GM21360 (cell line): ENCODE measurements around the gene FOXB1.
A peak's percentile ranks its signal among the peaks of the same experiment; 100 is the strongest.

Experiments
- ATAC-seq: cut with Tn5 transposase; IDR thresholded peaks from one replicate; pipeline ENCODE4 v1.9.1; 2021; ENCODE audit warnings: mild to moderate bottlenecking, moderate library complexity; ENCODE audit not compliant: unreplicated experiment

Gene FOXB1

GRCh38 chr15:59998950-59999611 lies 5.0 kb upstream of the FOXB1 start:
- ATAC-seq: no peak

GRCh38 chr15:59999612-60000112 lies 4.4 kb upstream of the FOXB1 start:
- no peak for ATAC-seq

- ATAC-seq: no peak
Observed at GRCh38 chr15:60000113-60000823, 3.8 kb upstream of the FOXB1 start.

- ATAC-seq: no peak
Observed at GRCh38 chr15:60000824-60001609, 3.1 kb upstream of the FOXB1 start.

GRCh38 chr15:60001610-60002527 lies 2.2 kb upstream of the FOXB1 start:
- ATAC-seq: no peak

- no peak for ATAC-seq
Observed at GRCh38 chr15:60002528-60003218, 1.4 kb upstream of the FOXB1 start.

- ATAC-seq: no peak
Observed at GRCh38 chr15:60003243-60004008, 685 bp upstream of the FOXB1 start.

GRCh38 chr15:60004846-60005351 lies 788 bp downstream of the FOXB1 start:
- no peak for ATAC-seq

GRCh38 chr15:60005352-60006202 lies 1.5 kb downstream of the FOXB1 start:
- no peak for ATAC-seq

GRCh38 chr15:60006203-60006862 lies 2.2 kb downstream of the FOXB1 start:
- peak; percentile 50 for ATAC-seq

- no peak for ATAC-seq
Observed at GRCh38 chr15:60006873-60007272, 2.8 kb downstream of the FOXB1 start.

- no peak for ATAC-seq
Observed at GRCh38 chr15:60009124-60009960, 5.2 kb downstream of the FOXB1 start.

- ATAC-seq: no peak
Observed at GRCh38 chr15:60009980-60010732, 6.0 kb downstream of the FOXB1 start.

- no peak for ATAC-seq
Observed at GRCh38 chr15:60010858-60011257, 6.7 kb downstream of the FOXB1 start.

GRCh38 chr15:60012695-60013094 lies 8.6 kb downstream of the FOXB1 start:
- no peak for ATAC-seq
